ENCODE data around the gene ZMYM2. TPM values are rescaled to one million over a fixed set of nuclear protein-coding genes. Genes with fewer than 3 reads are reported as not detected.

The ZMYM2 gene
- total and polyA plus RNA-seq, 10 of the 15 experiments (the other 5 are each of a cell fraction or from before 2014, with no cell fraction given), result 9.5 to 60.4 (median 34.6) TPM

DNA sequence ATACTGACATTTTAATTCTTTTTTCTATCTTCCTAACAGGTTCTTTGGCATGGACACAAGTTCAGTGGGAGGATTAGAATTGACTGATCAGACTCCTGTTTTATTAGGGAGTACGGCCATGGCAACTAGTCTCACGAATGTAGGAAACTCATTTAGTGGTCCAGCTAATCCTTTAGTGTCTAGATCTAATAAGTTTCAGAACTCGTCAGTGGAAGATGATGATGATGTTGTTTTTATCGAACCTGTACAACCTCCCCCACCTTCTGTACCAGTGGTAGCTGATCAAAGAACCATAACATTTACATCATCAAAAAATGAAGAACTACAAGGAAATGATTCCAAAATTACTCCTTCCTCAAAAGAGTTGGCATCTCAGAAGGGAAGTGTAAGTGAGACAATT, 34.5 kb downstream of the ZMYM2 start (continued):
- TF ChIP-seq, protein P1, sequence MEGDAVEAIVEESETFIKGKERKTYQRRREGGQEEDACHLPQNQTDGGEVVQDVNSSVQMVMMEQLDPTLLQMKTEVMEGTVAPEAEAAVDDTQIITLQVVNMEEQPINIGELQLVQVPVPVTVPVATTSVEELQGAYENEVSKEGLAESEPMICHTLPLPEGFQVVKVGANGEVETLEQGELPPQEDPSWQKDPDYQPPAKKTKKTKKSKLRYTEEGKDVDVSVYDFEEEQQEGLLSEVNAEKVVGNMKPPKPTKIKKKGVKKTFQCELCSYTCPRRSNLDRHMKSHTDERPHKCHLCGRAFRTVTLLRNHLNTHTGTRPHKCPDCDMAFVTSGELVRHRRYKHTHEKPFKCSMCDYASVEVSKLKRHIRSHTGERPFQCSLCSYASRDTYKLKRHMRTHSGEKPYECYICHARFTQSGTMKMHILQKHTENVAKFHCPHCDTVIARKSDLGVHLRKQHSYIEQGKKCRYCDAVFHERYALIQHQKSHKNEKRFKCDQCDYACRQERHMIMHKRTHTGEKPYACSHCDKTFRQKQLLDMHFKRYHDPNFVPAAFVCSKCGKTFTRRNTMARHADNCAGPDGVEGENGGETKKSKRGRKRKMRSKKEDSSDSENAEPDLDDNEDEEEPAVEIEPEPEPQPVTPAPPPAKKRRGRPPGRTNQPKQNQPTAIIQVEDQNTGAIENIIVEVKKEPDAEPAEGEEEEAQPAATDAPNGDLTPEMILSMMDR (IDR thresholded peaks at IDR 0.05 in 2 of 3, conservative IDR thresholded peaks at IDR 0.05 in 1 of 3; ENCODE audit: control insufficient read depth in 2 of 3, extremely low read depth in 1 of 3, insufficient read depth in 1 of 3, low read depth in 3 of 3, low read length in 3 of 3), result no peak
- TF ChIP-seq, protein P2, sequence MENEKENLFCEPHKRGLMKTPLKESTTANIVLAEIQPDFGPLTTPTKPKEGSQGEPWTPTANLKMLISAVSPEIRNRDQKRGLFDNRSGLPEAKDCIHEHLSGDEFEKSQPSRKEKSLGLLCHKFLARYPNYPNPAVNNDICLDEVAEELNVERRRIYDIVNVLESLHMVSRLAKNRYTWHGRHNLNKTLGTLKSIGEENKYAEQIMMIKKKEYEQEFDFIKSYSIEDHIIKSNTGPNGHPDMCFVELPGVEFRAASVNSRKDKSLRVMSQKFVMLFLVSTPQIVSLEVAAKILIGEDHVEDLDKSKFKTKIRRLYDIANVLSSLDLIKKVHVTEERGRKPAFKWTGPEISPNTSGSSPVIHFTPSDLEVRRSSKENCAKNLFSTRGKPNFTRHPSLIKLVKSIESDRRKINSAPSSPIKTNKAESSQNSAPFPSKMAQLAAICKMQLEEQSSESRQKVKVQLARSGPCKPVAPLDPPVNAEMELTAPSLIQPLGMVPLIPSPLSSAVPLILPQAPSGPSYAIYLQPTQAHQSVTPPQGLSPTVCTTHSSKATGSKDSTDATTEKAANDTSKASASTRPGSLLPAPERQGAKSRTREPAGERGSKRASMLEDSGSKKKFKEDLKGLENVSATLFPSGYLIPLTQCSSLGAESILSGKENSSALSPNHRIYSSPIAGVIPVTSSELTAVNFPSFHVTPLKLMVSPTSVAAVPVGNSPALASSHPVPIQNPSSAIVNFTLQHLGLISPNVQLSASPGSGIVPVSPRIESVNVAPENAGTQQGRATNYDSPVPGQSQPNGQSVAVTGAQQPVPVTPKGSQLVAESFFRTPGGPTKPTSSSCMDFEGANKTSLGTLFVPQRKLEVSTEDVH (IDR thresholded peaks at IDR 0.05; ENCODE audit: low read depth, partially characterized antibody), result no peak
- no peak for TF ChIP-seq SUZ12 (IDR thresholded peaks at IDR 0.05; ENCODE audit: unreplicated experiment)

DNA sequence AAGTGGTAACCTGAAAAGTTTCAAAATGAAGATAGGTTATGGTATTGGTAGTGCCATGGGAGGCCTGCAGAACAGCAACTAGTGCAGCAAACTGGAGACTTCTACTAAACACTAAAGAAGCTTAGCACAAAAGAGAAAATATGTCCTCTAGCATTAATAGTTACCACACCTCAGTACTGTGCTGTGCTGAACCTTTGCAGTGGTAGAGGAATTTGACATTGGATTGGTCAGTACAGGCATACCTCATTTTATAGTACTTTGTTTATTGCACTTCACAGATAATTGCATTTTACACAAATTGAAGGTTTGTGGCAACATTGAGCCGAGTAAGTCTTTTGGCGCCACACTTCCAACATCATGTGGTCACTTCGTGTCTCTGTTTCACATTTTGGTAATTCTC, 40.4 kb downstream of the ZMYM2 start:
- POLR2A ChIA-PET, result no interaction called here
- in situ Hi-C loops (cut with MboI), result no loop called here
- TF ChIP-seq CBFB (IDR thresholded peaks at IDR 0.05; ENCODE audit: low read depth) (no peak), ASH2L (IDR thresholded peaks at IDR 0.05; ENCODE audit: borderline replicate concordance, low read depth) (no peak), SREBF2 (IDR thresholded peaks at IDR 0.05; ENCODE audit: low read length) (no peak), BRCA1 (IDR thresholded peaks at IDR 0.05; ENCODE audit: low read depth, low read length) (no peak), RBBP5 (conservative IDR thresholded peaks at IDR 0.05) (no peak), RCOR1 (conservative IDR thresholded peaks at IDR 0.05; ENCODE audit: low read depth, low read length) (no peak), CHD1 (IDR thresholded peaks at IDR 0.05; ENCODE audit: low read depth, low read length) (no peak), ATF7 (IDR thresholded peaks at IDR 0.05; ENCODE audit: low read depth) (no peak), MTA3 (IDR thresholded peaks at IDR 0.05; ENCODE audit: borderline replicate concordance, low read length) (no peak), IKZF1 (conservative IDR thresholded peaks at IDR 0.05) (no peak), BCL11A (IDR thresholded peaks at IDR 0.05; ENCODE audit: low read depth, low read length) (no peak), NR2C1 (IDR thresholded peaks at IDR 0.05) (no peak), SUPT20H (IDR thresholded peaks at IDR 0.05; ENCODE audit: borderline replicate concordance, control insufficient read depth, low read depth, low read length) (no peak)
- TF ChIP-seq, protein P3, sequence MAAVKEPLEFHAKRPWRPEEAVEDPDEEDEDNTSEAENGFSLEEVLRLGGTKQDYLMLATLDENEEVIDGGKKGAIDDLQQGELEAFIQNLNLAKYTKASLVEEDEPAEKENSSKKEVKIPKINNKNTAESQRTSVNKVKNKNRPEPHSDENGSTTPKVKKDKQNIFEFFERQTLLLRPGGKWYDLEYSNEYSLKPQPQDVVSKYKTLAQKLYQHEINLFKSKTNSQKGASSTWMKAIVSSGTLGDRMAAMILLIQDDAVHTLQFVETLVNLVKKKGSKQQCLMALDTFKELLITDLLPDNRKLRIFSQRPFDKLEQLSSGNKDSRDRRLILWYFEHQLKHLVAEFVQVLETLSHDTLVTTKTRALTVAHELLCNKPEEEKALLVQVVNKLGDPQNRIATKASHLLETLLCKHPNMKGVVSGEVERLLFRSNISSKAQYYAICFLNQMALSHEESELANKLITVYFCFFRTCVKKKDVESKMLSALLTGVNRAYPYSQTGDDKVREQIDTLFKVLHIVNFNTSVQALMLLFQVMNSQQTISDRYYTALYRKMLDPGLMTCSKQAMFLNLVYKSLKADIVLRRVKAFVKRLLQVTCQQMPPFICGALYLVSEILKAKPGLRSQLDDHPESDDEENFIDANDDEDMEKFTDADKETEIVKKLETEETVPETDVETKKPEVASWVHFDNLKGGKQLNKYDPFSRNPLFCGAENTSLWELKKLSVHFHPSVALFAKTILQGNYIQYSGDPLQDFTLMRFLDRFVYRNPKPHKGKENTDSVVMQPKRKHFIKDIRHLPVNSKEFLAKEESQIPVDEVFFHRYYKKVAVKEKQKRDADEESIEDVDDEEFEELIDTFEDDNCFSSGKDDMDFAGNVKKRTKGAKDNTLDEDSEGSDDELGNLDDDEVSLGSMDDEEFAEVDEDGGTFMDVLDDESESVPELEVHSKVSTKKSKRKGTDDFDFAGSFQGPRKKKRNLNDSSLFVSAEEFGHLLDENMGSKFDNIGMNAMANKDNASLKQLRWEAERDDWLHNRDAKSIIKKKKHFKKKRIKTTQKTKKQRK (IDR thresholded peaks at IDR 0.05; ENCODE audit: low read depth, low read length), result no peak

More for the DNA sequence above, 40.4 kb downstream of the ZMYM2 start:
- no peak overlapping the region for H3K4me2 ChIP-seq (ENCODE audit: control insufficient read depth, insufficient read depth)
- no peak for DNase-seq (ENCODE audit: low read depth, low spot score)
- ChIA-PET RAD21 (ENCODE audit: unreplicated experiment) (no interaction called here), SMC1A (ENCODE audit: uncharacterized antibody, unreplicated experiment) (interaction anchor here (1.4 kb wide), 1 partner anchor 14 kb away, joined by 7 read pairs; no protein-coding TSS in a partner anchor), CTCF (interaction anchor here (1.9 kb wide), 1 partner anchor 14 kb away, joined by 16 read pairs; no protein-coding TSS in a partner anchor)
- no peaks in the 10 kb centered on the region for H3K4me1 ChIP-seq (ENCODE audit: control insufficient read depth, insufficient read depth, low read length)
- peaks cover 5% of the 10 kb centered on the region for H3K79me2 ChIP-seq (ENCODE audit: control insufficient read depth, insufficient read depth, low read length)
- no peaks in the 10 kb centered on the region for H3K27me3 ChIP-seq (replicated peaks in 1 of 2; ENCODE audit: control insufficient read depth in 2 of 2, insufficient read depth in 2 of 2, low read length in 1 of 2)
- H3K9me3 ChIP-seq (replicated peaks; ENCODE audit: control insufficient read depth, insufficient read depth, low read length), result no peaks in the 10 kb centered on the region
- no peak overlapping the region for H3K9ac ChIP-seq (ENCODE audit: control insufficient read depth, insufficient read depth, low read length)
- no peak for FAIRE-seq
- H3K27ac ChIP-seq (ENCODE audit: control insufficient read depth, insufficient read depth), result no peak overlapping the region
- no peak for ATAC-seq
- intact Hi-C loops (cut with micrococcal nuclease; ENCODE audit: unreplicated experiment), result no loop called here
- peaks cover 3 to 12% of the 10 kb centered on the region in 2 experiments for H3K36me3 ChIP-seq (ENCODE audit: control insufficient read depth in 2 of 2, insufficient read depth in 2 of 2, low read length in 1 of 2)
- no peak overlapping the region for H3K4me3 ChIP-seq
- H2AFZ ChIP-seq (ENCODE audit: control insufficient read depth, low read depth, low read length), result no peak overlapping the region
- BruUV-seq (replicated peaks), result no TSS peak
- no peaks in the 10 kb centered on the region for H4K20me1 ChIP-seq (ENCODE audit: control insufficient read depth, insufficient read depth)
- 98% methylated on average over 3 of the region's 3 CpGs for WGBS (ENCODE audit: insufficient coverage, insufficient replicate concordance, low lambda C conversion rate, missing lambda C conversion rate)
